ENCODE data around the gene CDH13.

The CDH13 gene

DNA sequence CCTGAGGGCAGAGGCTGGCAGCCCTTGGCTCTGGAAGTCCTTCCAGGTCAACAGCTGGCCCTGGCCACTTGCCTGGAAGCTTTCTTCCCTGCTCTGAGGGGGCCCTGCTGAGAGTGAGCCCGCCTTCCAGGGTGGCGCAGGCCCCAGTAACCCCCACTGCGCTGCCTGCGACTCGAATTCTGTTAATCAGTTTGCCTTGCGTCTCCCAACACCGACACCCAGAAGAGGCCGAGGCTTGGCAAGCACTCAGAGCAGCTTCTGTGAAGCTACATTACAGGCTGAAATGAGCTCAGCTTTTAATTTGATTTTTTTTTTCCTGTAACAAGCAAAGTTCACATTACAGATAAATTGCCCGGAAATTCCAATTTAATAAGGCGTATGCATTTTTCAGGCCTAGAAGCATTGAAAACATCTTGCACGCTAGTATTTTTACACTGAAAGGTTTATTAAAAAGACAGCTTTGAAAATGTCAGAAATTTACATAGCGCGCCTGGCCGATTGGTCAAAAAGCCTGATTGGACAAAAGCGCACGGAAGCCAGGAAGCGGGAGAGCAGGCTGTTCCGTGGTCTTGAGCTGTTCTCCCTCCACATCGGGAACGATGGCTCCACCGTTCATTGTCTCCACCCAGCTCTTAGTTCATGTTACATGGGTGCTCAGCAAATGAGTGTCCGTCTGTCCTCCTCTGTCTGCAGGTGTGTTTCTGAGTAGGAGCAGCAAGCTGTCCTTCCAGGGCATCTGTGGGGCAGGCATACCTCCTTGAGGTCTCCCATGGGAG lies 1115.5 kb downstream of the CDH13 start:
- DNase-seq = no peak

DNA sequence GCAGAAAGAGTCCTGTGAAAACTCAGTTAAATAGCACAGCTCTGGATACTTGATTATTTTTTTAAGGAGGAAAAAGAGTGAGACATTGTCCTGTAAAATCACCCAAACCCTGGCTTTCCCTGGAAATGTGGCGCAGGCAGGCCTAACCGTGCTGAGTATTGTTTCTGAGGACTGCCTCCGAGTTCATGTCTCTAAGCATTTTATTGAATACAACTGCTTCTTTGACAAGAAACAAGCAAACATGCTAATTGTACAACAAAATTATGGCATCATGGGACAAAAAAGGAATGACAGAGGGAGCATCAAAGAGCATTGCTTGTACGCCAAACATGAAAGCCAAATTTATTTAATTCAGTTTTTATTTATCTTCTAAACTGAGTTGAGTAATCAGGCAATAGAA lies 1116.5 kb downstream of the CDH13 start:
- DNase-seq = no peak

DNA sequence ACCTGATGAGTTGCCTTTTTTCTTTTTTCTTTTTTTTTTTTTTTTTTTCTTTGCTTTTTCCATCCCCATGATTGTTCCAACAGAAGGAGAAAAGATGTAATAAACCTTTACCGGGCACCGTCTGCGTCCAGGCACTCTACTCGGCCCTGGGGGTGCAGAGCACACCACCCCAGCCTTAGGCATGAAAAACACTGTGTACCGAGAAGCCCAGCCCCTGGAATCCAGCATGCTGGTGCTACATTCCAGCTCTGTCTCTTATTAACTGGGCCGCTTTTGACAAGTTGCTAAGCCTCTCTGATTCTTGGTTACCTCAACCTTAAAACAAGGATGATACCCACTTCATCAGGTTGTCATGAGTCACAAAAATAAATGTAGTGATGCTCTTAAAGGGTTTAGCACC lies 1117.0 kb downstream of the CDH13 start:
- no peak for DNase-seq

DNA sequence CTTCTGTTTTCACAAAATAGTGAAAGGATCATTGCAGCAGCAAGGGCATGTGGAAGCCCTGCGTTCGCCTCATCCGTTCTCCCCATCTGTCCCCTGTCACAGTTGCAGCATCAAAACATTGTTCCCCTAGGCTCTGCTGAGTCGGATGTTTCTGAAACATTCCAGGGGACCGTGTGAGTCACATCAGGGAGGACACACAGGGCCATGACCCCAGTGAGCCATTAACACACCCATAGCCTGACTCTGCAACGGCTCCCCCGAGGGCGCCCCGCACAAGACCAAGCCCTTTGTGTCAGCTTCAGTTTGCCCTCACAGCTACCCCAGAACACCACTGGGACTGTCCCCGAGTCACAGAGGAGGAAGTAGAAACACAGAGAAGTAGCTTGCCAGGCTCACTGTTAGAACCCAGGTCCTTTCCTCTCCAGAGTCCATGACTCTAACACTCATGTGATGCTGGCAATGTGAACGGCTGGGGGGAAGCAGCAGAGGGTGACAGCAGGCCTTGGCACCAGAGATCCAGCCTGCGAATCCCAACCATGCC lies 1117.7 kb downstream of the CDH13 start:
- DNase-seq = no peak

DNA sequence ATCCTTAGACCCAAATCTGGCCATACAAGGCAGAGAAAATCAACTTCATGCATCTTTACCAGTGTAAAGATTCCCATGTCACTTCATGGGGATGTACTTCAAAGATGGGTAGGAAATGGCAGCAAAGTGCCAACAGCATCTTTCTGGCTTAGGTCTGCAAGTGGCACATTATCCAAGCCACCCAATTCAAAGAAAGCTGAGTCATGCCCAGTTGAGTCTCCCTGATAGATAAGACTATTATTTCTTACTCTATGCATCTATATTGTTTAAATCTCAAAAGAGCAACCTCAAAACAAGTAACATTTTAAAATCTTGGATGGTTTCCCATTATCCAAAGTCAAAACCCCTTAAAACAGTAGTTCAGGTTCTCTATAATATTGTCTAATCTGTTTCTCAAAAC lies 1119.8 kb downstream of the CDH13 start:
- no peak for DNase-seq

DNA sequence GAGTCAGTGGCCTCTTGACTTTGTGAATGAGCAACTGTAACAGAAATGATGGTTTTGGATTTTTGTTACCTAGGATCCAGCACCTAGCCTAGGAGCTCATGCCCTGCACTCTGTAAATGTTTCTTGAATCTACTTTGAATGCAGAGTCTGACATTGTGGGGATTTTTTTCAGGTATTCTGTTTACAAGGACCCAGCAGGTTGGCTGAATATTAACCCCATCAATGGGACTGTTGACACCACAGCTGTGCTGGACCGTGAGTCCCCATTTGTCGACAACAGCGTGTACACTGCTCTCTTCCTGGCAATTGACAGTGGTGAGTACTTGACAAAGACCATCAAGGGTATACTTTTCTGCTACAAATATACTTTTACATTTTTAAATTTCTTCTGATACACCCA lies 1121.2 kb downstream of the CDH13 start:
- no peak for DNase-seq

DNA sequence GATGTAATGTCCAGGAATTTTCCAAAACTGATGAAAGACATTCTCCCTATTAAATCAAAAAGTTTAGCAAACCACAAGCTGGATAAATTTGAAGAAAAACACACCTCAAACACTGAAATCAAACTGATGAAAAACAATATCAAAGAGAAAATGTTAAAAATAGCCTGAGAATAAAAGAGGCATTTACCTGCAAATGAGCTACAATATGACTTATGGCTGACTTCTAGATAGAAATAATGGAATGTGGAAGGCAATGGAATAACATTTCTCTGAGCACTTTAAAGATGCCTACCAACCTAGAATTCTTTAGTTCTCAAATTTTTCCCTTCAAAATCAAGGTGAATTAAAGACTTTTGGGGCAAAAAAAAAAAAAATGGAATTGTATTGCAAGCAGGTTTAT lies 1128.6 kb downstream of the CDH13 start:
- no peak for DNase-seq

DNA sequence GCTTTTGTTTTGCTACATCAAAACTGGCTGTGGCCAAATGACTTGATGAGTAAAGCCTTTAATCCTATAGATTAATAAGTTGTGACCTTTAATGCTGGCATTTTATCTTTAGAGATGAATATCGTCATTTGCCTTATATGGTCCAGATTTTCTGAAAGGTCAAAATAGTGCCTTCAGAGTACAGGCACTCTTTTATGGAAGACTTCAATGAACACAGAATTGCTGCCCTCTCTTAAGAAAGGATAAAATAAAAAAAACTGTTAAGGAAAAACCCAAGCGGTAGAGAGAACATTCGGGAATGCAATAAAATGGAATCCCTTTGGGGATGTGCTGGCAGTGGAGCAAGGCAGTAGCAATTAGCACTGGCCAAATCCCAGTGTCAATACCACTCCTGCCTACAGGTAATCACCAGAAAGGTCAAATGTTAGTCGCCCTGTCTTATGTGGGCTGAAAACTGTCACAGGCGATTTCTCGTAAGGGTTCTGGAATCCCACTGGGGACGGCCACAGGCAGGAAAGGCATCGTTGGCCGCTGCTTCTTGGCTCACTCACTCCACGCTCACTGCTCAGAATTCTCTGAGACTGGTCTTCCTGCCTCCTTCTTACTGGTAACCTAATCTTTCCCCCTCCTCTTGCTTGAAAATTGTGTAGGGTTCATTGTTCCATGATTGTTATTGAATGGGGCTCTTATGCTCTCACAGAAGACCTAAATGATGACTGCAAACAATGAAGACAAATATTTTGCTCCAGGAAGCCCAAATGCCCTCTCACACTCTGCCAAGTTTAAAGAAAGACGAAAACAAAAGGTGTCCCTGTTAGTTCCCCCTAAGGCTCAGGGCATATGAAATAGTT lies 1135.6 kb downstream of the CDH13 start:
- no peak for DNase-seq

DNA sequence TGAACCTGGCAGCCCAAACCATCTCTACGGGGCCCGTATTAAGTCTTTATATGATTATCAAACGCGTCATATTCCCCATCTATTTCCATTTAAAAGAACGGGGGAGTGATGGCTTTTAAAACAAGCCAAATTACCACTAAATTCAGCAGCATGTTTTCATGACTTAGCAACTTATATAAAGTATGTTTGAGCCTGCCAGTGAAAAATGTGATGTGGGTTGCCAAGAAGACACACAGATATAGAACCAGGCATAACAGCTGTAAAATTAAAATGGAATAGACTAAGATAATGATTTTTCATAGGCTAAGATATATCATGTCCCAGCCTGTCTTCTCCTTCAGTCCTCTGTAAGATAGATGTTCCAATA lies 1136.2 kb downstream of the CDH13 start:
- DNase-seq = no peak

DNA sequence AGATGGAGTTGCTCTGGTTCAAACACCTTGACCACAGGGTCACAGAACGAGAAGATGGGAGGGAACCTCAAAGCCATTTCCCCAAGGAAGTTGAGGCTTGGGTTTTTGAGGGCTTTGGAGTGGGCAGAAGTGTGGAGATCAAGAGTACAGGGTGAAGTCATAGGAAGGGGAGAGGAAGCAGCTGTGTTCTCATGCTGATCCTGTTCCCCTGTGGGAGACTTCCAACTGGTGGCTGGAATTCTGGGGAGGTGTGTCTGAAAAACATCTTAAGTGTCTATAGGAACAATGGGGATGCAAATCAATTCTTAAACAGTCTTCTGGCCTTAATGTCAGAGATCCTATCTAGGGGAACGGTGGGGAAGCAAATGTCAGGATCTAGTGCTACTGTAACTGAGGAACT lies 1142.2 kb downstream of the CDH13 start:
- no peak for DNase-seq

DNA sequence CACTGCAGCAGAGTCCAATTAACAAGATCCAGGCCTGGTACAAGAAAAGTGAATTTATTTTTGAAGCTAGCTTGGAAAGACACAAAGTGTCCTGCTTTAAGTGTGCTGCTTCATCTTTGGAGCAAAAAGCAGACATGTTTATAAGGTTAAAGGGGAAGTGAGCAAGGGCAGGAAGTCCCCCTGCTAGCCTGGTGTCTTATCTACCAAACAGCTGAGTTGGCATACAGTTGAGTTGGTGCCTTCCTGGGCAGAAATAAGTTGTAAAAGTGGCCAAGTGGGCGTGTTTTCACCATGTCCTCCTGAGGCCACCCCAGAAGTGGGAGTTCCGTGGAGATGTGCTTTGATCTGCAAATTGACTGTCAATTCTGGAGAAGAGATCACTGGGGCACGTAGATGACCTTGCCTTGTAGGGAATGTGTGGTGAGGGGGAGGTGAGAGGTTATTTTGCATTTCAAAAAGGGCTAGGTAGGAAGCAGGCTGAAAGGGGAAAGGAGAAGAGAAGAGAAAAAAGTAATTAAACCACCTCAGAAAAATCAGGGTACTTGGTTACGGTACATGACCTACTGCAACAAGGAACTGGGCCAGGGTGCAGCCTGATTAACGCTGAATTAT lies 1142.7 kb downstream of the CDH13 start:
- DNase-seq = no peak

DNA sequence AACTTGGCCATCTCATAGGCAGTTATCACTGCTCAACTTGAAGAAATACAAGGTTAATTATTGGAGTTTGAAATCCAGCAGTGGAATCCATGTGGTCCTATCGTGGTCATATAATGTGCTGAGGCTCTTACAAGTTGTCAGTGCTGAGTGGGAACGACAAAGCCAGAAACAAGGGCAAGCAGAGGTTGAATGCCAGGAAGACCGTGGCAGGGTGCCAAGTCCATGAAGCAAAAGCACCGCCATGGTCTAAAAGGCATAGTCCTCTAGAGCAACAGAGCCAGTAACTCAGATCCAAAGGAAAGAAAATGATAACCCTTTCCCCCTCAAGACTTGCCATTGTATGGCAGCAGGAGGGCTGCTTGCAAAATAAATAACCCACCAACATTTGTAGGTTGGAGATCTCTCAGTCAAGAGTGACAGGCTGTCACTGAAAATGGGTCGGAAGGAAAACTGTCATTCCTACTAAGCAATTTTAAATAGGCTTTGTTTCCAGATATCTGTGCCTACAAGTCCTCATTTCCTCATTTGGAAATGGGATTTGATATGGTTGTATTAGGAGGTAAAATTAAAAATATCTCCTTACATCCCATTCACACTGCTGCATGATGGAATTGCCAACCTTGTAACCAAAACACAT lies 1144.7 kb downstream of the CDH13 start:
- no peak for DNase-seq

DNA sequence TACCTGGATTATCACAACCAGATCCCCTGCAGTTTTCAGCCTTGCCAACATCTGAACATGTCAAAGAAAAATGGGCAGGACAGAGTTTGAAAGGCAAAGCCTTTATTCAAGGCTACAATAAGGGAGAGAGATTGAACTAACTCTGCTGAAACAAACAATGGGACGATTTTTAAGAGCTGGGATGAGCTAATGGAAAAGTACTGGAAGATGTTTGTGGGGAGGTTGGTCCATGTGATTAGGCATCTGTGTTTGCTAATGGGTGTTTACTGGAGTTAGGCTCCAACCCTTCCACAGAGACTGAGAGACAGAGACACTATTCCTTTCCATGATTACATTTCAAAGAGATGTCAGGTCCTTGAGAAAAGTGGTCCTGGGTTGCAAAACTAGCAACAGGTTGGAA lies 1146.0 kb downstream of the CDH13 start:
- no peak for DNase-seq

DNA sequence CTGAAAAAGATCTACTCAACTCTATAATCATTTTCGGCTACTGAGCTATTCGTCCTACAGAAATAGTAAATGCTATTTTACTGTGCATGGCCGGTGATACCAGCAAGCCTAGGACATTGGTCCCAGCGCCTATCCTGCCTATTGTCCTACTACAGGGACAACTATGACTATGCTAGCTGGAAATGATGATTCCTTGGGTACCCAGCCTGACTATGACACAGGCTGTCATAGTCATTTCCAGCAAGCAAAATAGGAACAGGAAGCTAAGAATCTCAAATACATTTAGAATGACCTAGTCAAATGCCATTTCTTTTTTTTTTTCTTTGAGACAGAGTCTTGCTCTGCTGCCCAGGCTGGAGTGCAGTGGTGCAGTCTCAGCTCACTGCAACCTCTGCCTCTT lies 1147.3 kb downstream of the CDH13 start:
- DNase-seq = no peak

DNA sequence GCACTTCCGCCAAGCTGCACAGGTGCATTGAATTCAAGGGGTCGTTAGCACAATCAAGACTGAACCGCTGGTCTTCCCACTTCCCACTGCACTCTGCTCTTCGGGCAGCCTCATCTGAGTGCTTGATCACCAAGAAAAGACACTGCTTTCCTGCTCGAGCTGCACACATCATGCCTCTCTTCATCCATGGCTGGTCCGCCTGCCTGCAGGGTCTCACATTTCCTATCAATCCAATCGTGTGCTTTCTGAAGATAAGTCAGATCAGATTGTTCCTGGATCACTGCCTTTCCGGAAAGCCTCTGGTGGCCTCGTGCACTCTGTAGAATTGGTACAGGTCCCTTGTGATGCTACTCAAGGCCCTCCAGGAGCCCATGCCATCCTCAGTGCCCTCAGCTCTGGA lies 1150.2 kb downstream of the CDH13 start:
- no peak for DNase-seq

DNA sequence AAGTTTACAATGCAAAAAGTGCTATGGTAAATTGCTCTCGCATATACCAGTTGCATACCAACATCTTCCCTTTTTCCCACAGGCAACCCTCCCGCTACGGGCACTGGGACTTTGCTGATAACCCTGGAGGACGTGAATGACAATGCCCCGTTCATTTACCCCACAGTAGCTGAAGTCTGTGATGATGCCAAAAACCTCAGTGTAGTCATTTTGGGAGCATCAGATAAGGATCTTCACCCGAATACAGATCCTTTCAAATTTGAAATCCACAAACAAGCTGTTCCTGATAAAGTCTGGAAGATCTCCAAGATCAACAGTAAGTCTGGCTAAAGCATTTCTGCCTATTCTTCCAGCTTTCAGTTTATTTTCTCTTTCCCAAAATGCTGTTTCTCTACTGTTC lies 1153.1 kb downstream of the CDH13 start:
- no peak for DNase-seq

DNA sequence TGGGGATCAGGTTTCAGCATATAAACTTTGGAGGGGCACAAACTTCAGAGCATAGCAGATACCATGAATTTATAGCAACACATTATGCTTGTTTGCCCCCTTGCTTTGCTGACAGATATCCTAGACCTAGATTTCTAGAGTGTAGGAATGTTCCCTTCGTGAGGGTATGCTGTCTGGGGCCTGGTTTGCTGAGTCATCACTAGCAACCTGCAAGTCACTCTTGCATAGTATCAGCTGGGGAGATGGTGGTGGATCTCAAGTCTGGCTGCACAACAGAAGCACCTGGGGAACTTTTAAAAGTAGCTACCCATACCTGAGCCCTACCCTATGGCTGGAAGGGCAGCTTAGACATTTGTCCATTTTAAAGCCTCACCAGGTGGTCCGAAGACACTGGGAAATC lies 1158.7 kb downstream of the CDH13 start:
- no peak for DNase-seq

DNA sequence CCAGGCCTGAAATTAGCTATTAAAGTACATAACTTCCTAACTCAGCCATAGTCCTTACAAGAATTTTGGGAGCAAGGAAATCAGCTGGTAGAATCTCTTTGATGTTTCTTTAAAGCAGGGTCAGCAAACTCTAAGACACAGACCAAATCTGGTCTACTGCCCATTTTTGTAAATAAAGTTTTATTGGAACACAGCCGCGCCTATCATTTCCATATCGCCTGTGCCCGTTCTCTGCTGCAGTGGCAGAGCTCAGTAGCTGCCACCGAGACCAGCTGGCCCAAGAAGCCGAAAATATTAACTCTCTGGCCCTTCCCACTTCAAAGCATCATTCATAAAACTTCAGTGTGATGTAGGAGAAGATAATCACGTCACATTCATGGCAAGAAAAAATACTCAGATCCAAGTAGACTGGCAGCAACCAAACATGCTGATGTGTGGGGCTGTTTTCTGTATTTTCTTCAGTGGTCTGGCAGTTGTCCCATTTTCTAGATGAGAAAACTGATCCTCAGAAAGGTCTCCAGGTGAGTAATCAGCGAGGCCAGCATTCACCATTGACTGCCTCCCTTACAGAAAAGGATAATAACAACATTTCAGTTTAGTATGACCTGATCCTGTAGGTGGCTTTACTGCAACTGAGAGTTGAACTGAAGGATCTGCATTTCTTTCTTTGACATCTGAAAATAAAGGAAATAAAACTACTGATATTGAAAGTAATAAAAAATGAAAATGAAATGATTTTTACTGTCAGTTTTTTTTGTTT lies 1163.1 kb downstream of the CDH13 start:
- DNase-seq = no peak

DNA sequence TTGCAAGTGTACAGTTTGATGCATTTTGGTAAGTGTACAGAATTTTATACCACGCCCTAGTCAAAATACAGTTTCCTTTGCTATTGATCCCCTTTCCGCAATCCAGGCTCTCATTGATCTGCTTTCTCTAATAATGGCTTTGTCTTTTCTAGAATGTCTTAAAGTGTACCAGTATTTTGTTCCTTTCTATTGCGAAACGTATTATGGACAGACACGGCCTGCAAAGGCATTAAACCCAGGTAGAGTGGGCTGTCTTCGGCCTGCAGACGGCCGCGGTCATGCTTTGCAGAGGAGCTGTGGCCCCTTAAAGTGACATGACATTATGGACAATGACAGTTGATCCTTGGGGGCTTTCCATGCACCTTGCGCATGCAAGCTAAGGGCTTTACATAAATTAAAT lies 1165.1 kb downstream of the CDH13 start:
- no peak for DNase-seq

DNA sequence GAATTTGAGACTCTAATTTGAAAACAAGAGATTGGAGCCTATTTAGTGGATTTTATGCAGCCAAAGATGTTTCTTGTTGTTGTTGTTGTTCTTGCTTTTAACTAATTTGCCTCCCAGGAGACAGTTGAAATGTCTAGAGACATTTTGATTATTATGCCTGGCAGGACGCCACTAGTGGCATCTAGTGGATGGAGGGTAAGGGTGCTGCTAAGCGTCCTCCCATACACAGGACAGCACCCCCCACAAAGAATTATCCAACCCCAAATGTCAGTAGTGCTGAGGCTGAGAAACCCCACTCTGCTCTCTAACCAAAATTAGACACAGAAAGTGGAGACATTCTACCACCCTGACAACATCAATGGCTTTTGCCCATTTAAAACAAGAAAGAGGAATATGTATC lies 1165.6 kb downstream of the CDH13 start:
- no peak for DNase-seq

DNA sequence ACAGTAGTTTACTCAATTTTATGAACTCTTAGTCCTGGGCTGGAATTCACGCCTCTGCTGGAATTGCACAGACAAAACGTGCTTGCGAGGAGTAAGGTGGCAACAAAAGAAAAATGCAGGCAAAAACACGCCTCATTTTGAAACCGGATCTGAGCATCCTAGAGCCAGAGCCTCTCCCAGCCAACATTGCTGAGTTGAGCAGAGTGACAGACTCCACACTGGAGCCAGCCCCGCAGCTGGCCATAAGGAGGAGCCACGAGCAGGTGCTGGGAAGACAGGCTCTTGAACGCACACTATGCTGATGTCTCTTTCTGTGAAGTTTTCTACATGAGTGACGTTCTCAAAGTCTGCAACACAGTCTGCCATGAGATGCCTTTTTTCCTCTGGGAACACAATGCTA lies 1166.4 kb downstream of the CDH13 start:
- no peak for DNase-seq

DNA sequence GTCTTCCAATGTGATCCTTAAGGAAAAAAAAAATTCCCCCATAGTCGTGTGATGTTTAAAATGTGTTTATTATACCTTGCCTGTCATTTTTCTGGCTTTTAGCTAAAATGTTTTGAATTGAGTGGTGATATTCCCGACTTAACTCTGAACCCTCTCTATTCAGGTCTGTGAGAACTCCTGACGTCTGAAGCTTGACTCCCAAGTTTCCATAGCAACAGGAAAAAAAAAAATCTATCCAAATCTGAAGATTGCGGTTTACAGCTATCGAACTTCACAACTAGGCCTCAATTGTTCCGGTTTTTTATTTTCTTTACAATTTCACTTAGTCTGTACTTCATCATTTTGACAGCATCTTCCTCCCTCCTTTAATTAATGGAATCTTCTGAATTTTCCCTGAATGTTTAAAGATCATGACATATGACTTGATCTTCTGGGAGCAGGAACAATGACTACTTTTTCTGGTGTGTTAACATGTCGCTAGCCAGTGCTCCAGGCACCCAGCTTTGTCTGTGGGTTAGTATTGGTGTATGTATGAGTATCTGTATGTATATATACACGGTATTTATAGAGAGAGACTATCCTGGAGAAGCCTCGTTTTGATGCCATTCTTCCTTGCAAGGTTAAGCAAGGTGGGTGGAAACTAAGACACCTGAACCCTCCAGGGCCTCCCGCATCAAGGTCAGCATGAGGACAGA lies 1168.2 kb downstream of the CDH13 start:
- no peak for DNase-seq
